ENCODE measurements around the gene MAGIX. TPM values are rescaled to one million over a fixed set of nuclear protein-coding genes. Genes with fewer than 3 reads are reported as not detected.
A peak's percentile ranks its signal among the peaks of the same experiment; 100 is the strongest.

MAGIX gene
- polyA plus RNA-seq, 1 experiment = 0.40 TPM

DNA sequence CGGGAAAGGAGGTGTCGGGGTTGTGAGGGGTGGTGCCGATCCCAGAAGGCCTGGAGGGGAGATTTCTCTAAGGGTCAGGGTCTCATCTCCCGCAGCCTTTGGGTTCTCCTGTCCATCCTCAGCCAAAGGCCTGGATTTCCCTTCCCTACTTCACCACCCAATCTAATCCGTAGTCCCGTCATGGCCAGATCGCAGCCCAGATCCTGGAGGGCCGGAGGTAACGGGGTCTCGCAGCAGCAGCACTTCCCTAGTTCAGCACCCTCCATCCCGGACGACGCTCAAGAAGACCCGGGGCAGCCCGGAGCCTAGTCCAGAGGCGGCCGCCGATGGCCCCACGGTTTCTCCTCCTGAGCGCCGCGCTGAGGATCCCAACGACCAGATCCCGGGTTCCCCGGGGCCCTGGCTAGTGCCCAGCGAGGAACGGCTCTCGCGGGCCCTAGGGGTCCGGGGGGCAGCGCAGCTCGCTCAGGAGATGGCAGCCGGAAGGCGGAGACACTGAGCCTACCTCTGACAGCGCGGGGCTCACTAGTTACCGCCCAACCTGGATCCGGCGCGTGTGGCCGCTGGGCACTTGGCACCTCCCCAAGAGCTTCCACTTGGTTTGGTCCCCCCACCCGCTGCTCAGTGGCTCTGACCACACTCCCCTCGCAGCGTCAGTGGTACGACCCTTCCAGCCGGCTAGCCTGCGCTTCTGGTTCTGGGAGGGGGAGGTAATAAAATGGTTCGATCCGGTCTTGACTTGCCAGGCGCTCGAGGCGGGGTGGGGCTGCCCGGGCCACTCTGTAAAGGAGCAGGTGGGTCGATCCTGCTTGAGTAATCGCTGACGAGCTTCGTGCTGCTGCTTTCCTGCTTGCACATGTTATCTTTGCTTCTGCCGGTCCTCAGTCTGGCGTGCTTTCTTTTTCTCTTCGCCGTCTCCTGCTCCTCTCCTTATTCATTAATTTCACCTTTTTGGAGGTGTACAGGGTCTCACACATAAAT lies 3.6 kb downstream of the MAGIX start:
- POLR2A ChIA-PET = interaction anchor here (1.1 to 1.6 kb wide), 4 partner anchors 10 to 125 kb away, joined by 3 to 7 read pairs (median 5); no protein-coding TSS in a partner anchor
- no peak for DNase-seq (ENCODE audit: low read depth, low spot score)
- TF ChIP-seq, protein P1, sequence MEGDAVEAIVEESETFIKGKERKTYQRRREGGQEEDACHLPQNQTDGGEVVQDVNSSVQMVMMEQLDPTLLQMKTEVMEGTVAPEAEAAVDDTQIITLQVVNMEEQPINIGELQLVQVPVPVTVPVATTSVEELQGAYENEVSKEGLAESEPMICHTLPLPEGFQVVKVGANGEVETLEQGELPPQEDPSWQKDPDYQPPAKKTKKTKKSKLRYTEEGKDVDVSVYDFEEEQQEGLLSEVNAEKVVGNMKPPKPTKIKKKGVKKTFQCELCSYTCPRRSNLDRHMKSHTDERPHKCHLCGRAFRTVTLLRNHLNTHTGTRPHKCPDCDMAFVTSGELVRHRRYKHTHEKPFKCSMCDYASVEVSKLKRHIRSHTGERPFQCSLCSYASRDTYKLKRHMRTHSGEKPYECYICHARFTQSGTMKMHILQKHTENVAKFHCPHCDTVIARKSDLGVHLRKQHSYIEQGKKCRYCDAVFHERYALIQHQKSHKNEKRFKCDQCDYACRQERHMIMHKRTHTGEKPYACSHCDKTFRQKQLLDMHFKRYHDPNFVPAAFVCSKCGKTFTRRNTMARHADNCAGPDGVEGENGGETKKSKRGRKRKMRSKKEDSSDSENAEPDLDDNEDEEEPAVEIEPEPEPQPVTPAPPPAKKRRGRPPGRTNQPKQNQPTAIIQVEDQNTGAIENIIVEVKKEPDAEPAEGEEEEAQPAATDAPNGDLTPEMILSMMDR (IDR thresholded peaks at IDR 0.05; ENCODE audit: low read depth, low read length) = no peak
- Histone ChIP-seq H3K9me3 (ENCODE audit: control insufficient read depth, insufficient read depth, low read length) (no peaks in the 10 kb centered on the region), H3K4me3 (ENCODE audit: low read depth, low read length) (peak overlapping the region; percentile 35), H3K27ac (ENCODE audit: low read depth, low read length) (peak overlapping the region; percentile 85), H3K27me3 (ENCODE audit: control insufficient read depth, insufficient read depth, low read length) (no peaks in the 10 kb centered on the region)
- CTCF ChIA-PET = interaction anchor here (1.5 to 2.6 kb wide), 2 partner anchors 11 to 26 kb away, joined by 4 to 28 read pairs; no protein-coding TSS in a partner anchor

DNA sequence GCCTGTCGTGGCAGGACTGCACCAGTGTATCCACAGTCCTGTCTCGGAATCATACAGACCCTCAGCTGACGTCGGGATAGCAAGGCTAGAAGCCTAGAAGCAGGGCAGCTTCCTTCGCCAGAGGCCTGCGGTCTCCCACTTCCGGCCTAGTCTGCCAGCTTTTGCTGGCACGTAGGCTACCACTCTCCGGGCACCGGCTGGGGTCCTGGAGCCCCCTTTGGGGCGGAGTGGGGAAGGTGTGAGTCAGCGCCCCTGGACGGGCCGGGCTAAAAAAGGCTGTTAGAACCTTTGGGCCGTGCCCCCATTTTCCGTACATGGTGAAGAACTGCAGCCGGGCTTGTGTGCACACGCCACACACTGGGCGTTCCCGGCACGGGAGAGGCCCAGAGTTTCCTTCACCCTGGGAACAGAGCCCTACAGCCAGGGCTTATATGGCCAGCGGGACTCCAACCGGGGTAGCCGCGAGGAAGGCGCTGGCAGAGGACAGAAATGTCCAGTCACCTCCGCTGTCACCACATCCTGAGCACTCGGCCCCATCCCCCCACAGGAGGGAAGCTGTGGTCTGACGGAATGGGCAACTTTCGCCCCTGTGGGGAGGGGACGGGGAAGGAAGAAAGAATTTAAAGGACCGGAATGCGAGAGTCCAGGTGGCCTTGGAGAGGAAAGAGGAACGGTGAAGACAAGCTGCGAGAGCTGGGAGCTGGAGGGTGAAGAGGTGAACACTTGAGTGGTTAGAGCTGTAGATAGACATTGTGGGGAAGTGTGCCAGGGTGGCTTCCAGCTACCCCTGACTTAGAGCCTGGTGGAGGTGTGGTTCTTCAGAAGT lies 4.6 kb downstream of the MAGIX start:
- POLR2A ChIA-PET = interaction anchor here (1.1 to 1.6 kb wide), 4 partner anchors 11 to 125 kb away, joined by 3 to 7 read pairs (median 5); no protein-coding TSS in a partner anchor
- H3K4me3 ChIP-seq (ENCODE audit: low read depth, low read length) = peak overlapping the region; percentile 35
- H3K9me3 ChIP-seq (ENCODE audit: control insufficient read depth, insufficient read depth, low read length) = no peaks in the 10 kb centered on the region
- no peak for DNase-seq (ENCODE audit: low read depth, low spot score)
- H3K27me3 ChIP-seq (ENCODE audit: control insufficient read depth, insufficient read depth, low read length) = no peaks in the 10 kb centered on the region
- CTCF ChIA-PET = interaction anchor here (1.5 to 2.6 kb wide), 2 partner anchors 12 to 25 kb away, joined by 4 to 28 read pairs; no protein-coding TSS in a partner anchor
- TF ChIP-seq, protein P1 (IDR thresholded peaks at IDR 0.05; ENCODE audit: low read depth, low read length) = no peak
- H3K27ac ChIP-seq (ENCODE audit: low read depth, low read length) = peak overlapping the region; percentile 85

DNA sequence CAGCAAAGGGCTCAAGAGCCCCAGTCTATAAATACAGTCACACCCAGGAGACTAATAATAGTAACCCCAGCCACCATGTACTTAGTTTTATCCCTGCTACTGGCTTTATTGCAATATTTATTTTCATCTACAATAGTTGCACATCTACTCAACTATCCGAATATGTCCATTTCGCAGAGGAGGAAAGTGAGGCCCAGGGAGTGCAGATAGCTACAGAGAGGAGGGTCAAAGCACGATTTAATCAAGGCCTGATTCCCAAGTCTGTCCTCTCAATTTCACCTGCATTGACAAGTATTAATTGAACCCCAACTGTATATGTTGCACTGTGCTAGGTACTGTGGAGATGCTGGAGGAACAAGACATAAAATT lies 5.2 kb downstream of the MAGIX start:
- H3K9me3 ChIP-seq (ENCODE audit: control insufficient read depth, insufficient read depth, low read length) = no peaks in the 10 kb centered on the region
- H3K27ac ChIP-seq (ENCODE audit: low read depth, low read length) = peak overlapping the region; percentile 85
- DNase-seq (ENCODE audit: low read depth, low spot score) = no peak
- H3K4me3 ChIP-seq (ENCODE audit: low read depth, low read length) = peak overlapping the region; percentile 35
- ChIA-PET POLR2A (no interaction called here), CTCF (interaction anchor here (2.6 kb wide), 1 partner anchor 12 kb away, joined by 28 read pairs; no protein-coding TSS in a partner anchor)
- H3K27me3 ChIP-seq (ENCODE audit: control insufficient read depth, insufficient read depth, low read length) = no peaks in the 10 kb centered on the region
- TF ChIP-seq, protein P1 (IDR thresholded peaks at IDR 0.05; ENCODE audit: low read depth, low read length) = no peak

DNA sequence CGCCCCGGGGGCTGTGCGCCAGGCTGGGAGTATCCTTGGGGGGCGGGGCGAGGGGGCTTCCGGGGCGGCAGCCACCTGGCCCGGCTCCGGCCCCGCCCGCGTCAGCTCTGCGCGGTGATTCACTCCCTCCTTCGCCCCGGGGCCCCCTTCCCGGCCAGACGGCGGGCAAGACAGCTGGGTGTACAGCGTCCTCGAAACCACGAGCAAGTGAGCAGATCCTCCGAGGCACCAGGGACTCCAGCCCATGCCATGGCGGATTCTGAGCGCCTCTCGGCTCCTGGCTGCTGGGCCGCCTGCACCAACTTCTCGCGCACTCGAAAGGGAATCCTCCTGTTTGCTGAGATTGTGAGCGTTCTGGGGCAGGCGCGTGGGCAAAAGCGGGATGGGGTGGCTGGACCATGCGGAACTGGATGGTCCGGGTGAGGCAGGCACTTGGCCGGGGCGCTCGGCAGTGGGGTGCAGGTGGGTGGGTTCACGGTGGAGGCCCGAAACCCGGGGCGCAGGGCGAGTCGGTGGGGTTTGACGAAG lies 9.3 kb downstream of the MAGIX start, which contains the start of gene PLP2:
Gene PLP2, plus strand, starts transcription at position 147 of the 528 bp plus-strand sequence. Its CDS starts 103 bp downstream, at position 250.
- H3K9me3 ChIP-seq (ENCODE audit: control insufficient read depth, insufficient read depth, low read length) = no peaks in the 10 kb centered on the region
- CTCF ChIA-PET = no interaction called here
- POLR2A ChIA-PET = interaction anchor here (1.0 kb wide), 1 partner anchor 8 kb away, joined by 5 read pairs; no protein-coding TSS in a partner anchor
- peak within 1 kb of the TSS; percentile 70 for H3K4me3 ChIP-seq (ENCODE audit: low read depth, low read length)
- DNase-seq (ENCODE audit: low read depth, low spot score) = no peak
- peak within 1 kb of the TSS; percentile 31 for H3K27ac ChIP-seq (ENCODE audit: low read depth, low read length)
- no peaks in the 10 kb centered on the region for H3K27me3 ChIP-seq (ENCODE audit: control insufficient read depth, insufficient read depth, low read length)
- TF ChIP-seq, protein P1 (IDR thresholded peaks at IDR 0.05; ENCODE audit: low read depth, low read length) = no peak
